ENCODE data around the gene PDLIM5. TPM values are rescaled to one million over a fixed set of nuclear protein-coding genes. Genes with fewer than 3 reads are reported as not detected.
A peak's percentile ranks its signal among the peaks of the same experiment; 100 is the strongest.
"Not testable (repeated sequence)": the region's sequence is repeated elsewhere in the genome, so short reads cannot be mapped to it uniquely, and the experiment has no call there.

Gene PDLIM5
- total RNA-seq, 1 experiment from 2014 or later = 27.2 TPM

GRCh38 chr4:94640151-94640550, 188.4 kb downstream of the PDLIM5 start:
- DNase-seq (ENCODE audit: low read depth) = no peak

GRCh38 chr4:94641702-94642560, 190.2 kb downstream of the PDLIM5 start:
- DNase-seq (ENCODE audit: low read depth) = peak; percentile 84

- DNase-seq (ENCODE audit: low read depth) = no peak
Observed at GRCh38 chr4:94642561-94642866, 190.8 kb downstream of the PDLIM5 start.

- DNase-seq (ENCODE audit: low read depth) = no peak
Observed at GRCh38 chr4:94648699-94649098, 197.0 kb downstream of the PDLIM5 start.

- no peak for DNase-seq (ENCODE audit: low read depth)
Observed at GRCh38 chr4:94649381-94650133, 197.8 kb downstream of the PDLIM5 start.

- DNase-seq (ENCODE audit: low read depth) = no peak
Observed at GRCh38 chr4:94650134-94650495, 198.4 kb downstream of the PDLIM5 start.

- DNase-seq (ENCODE audit: low read depth) = no peak
Observed at GRCh38 chr4:94650690-94651089, 198.9 kb downstream of the PDLIM5 start.

GRCh38 chr4:94653095-94653649, 201.4 kb downstream of the PDLIM5 start:
- no peak for DNase-seq (ENCODE audit: low read depth)

- DNase-seq (ENCODE audit: low read depth) = no peak
Observed at GRCh38 chr4:94653984-94654609, 202.4 kb downstream of the PDLIM5 start.

GRCh38 chr4:94654714-94655113, 203.0 kb downstream of the PDLIM5 start:
- DNase-seq (ENCODE audit: low read depth) = no peak

- DNase-seq (ENCODE audit: low read depth) = no peak
Observed at GRCh38 chr4:94660614-94661013, 208.9 kb downstream of the PDLIM5 start.

- not testable (repeated sequence) for DNase-seq (ENCODE audit: low read depth)
Observed at GRCh38 chr4:94665021-94665420, 213.3 kb downstream of the PDLIM5 start.

GRCh38 chr4:94665500-94666404, 214.0 kb downstream of the PDLIM5 start:
- DNase-seq (ENCODE audit: low read depth) = no peak

- no peak for DNase-seq (ENCODE audit: low read depth)
Observed at GRCh38 chr4:94668724-94669123, 217.0 kb downstream of the PDLIM5 start.

- DNase-seq (ENCODE audit: low read depth) = no peak
Observed at GRCh38 chr4:94669672-94670664, 218.2 kb downstream of the PDLIM5 start.

- DNase-seq (ENCODE audit: low read depth) = no peak
Observed at GRCh38 chr4:94671113-94671512, 219.4 kb downstream of the PDLIM5 start.

GRCh38 chr4:94673961-94674360, 222.2 kb downstream of the PDLIM5 start:
- DNase-seq (ENCODE audit: low read depth) = no peak

GRCh38 chr4:94676970-94677369, 225.2 kb downstream of the PDLIM5 start:
- DNase-seq (ENCODE audit: low read depth) = no peak

- DNase-seq (ENCODE audit: low read depth) = peak; percentile 50
Observed at GRCh38 chr4:94678896-94679295, 227.2 kb downstream of the PDLIM5 start.

Measured in HT1080 (cell line).